ENCODE measurements around the gene MARCHF10.
"Not testable (repeated sequence)": the region's sequence is repeated elsewhere in the genome, so short reads cannot be mapped to it uniquely, and the experiment has no call there.

The MARCHF10 gene

DNA sequence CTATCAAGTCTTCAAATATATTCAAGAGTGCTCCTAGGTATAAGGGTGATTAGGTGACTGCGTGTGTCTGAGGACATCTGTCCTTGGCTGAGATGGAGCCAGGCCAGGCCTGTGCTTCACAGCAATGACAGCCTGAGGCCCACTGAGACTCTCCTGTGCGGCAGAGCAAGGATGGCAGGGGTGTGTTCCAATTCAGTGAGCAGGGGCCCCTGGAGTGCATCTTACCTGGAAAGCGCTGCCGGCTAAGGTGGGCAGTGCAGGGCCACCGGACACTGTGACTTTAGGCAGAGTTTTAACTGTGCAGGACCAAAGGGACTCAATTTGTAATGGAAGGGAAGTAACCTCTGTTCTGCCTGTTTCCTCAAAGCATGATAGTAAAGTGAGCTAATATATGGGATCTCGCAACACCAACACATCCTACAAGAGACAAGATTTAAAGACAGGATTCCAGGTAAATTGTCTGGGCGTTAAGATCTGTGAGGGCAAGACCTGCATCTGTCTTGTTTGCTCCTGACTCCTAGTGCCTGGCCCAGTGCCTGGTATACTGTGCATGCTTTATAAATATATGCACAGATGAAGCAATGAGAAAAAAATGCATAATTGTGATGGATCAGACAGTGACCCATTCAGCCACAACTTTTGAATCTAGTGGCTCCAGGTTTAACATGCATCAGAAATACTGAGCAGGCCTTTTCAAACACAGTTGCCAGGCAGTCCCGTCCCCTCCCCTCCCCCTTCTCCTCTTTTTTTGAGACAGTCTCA is 93.9 kb downstream of the MARCHF10 start:
- DNase-seq, result no peak

DNA sequence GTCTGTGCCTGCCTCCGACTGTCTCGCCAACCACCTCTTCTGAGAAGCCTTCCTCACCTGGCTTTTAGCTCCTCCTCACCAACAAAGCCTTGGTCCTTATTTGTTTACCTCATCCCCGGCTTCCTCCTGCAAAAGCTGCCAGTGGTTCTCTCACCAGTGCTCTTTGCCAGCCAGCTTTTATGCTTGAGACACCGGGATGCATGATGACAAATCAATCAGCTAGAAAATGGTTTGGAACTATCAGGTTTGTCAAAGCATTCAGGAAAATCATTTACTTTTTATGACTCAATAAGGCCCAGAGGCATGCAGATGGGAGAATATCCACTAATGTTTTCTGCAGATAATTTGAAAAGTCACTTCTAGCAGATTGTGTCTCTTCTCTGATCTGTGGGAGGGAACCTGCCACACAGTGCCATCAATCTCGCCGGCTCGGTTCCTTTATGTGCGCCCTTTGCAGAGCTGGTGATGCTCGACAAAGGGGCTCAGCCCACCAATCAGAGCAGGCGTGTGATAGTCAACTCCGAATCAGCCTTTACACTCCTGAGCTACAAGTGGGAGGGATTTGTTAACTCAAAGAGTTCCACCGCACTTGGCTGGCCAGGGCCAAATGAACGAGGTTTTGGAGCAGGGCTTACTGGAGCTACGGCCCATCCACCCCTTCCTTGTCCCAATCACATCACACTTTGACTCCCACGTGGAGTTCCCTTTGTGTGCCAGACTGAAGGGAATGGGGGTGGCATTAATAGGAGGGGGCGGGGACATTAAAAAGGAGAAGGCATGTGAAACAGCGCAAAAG is 94.8 kb downstream of the MARCHF10 start:
- no peak for DNase-seq

DNA sequence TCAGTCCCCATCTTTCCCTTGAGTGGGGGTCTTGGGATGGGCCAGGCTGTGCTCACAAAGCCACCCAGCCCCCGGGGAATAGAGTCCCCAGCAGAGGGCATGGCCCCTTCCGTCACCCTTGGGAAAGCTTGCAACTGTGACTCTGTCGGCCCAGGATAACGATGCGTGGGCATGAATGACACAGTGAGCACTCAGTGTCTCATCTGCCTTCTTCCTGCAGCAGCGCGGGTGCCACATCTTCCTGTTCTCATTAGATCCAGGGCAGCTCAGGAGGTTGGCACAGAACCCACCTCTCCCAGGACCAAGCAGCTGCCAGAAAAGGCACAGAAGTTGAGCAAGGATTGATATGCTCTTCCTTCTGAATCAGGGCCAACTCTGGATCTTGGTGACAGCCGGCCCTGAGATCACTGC is 95.9 kb downstream of the MARCHF10 start:
- DNase-seq, result no peak

DNA sequence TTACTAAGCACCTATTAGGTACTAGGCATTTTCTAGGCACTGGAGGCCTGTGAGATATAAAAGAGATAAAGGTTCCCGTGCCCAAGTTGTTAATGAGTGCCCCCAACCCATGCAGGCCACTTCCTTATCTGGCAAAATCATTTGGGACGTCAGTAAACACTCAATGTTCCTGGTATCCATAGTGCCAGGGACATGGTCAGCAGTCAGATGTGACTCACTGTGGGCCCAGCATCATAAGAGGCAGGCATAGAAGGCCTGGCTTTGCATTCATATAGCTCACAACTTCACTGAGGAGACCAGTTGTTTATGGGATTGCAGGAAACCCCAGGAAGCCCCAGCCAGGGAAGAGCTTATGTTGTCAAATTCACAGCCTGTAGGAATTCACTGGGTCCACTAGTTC is 99.5 kb downstream of the MARCHF10 start:
- no peak for DNase-seq

DNA sequence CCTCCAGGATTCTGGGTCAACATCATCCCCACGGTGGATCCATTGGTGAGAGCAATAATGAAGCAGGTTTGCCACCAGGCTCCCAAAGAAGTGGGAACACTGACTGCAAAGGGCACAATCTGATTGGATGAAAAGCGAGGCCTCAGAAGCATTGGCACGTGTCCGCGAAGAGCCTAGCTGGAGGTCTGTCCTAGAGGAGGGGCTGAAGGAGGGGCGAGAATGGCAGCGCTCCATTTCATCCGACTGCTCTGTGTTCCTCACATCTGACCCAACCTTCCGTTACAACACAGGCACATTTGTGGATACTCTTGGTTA is 100.7 kb downstream of the MARCHF10 start:
- DNase-seq, result no peak

DNA sequence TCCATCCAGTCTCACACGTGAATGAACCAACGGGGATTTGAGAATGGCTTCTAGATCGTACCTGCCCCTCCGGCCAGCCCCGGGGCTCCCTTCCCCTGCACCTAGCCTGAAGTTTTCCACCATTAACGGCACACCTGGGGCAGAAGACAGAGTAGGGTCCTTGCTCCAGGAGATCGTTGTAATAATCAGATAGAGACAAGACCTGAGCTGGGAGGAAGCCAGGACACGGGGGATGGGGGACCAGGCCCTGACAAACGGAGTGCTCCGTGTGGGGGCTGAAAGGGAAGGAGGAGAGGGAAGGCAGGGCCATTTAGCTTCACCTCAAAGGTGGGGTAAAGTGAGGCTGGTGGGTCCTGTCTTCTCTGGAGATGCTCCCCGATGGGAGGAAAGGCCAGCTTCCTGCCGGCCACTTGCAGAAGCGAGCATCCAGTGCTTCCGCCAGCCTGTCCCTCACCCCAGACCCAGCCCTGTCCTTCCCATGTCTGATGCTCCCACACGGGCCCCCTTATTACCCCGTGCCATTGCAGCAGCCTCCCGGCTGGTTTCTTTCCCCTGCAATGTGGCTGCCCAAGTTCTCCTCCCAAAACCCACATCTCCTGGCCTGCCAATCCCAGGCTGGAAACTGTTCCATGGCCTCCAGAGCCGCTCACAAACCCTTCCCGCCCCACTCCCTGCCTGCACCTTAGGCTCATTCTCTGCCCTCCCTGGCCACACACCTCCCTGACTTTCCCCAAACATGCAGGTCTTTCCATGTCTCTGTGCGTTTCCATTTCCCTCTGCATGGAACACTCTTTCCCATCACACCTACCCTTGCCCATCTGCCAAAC is 101.3 kb downstream of the MARCHF10 start:
- DNase-seq, result no peak

DNA sequence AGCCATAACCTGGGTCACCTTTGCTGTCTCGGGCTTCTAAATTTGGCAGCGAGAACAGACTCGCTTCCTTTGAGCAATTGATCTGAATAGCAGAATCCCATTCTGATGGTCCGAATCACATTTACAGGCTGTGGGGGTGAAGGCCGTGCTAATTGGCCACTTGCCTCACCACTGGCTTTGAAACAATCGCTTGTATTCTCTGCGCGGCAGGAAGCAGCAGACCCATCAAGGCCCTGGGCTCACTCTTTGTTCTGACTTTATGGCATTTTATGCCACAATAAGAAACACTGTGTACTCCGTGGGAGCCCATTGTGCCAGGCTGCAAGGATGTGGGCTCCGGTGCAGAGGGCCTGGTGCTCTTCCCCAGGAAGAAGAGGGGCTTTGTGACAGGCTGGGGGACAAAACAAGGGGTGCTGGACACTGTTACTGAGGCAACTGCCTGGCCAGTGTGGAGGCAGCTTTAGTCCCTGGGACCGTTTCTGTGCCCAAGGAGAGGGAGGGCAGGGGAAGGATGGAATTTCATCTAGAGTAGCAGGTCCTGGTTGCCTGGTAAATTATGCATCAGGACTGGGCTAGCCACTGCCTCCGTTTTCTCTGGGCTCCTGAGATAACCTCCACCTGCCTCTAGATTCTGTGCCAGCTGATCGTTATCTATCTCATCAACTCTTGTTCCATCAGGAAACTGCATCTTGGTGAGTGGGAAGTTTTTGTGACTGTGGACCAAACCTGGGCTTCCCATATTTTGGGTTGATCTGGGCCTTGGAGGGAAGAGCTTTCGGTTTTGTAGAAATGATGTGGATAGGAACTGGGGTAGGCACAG is 102.1 kb downstream of the MARCHF10 start:
- no peak for DNase-seq

DNA sequence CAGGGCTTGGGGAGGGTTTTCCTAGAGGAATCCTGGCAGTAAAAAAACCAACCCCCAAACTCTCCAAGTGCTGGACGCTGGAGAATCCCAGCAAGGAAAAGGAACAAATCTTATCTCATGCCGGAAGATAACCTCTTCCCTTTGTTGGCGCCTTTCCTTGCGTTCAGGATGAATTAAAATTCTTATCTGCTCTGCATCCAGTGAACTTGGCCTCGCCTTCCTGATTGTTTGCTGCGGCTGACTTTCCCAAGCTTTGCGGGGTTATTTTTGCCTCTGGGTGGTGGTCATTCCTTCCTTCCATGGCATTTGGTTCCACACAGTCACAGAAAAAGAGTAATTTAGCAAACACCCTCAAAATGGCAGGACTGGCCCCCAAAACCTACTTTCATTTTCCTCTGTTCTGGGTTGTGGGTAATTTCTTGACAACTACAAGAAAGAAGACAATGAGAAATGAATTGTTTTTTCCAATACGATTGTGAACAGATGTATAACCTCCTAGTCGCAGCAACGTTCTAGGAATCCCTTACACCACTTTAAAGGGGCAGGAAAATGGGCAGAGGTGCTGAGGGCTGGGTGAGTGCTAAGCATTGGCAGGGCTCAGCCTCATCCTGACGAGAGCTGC is 102.8 kb downstream of the MARCHF10 start:
- DNase-seq, result no peak

DNA sequence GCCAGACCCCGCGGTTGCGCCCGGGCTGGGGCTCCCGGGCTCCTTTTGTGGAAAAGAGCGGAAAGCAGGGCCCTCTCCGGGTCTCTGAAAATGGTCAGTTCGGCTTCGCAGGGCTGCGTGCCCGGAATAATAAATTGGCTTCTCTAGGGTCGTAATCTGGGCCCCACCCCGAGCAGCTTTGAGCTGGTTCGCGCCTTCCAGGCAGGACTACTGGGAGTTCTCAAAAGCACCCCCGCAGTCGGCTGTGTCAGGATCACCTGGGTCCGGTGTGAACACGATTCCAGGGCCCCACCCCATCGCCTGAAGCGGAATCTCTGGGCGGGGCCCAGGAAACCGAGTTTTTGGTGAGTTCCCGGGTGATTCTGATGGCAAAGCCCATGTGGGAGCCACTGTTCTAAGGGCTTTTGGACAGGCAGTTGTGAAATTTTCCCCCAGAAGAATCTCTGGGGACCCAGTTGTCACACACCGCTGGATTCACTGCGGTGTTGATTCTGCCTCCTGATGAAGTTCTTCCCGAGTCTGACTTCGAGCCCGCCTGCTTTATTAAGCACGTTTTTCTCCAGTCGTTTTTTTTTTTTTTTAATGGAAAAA is 103.6 kb downstream of the MARCHF10 start:
- DNase-seq, result peak; percentile 34

DNA sequence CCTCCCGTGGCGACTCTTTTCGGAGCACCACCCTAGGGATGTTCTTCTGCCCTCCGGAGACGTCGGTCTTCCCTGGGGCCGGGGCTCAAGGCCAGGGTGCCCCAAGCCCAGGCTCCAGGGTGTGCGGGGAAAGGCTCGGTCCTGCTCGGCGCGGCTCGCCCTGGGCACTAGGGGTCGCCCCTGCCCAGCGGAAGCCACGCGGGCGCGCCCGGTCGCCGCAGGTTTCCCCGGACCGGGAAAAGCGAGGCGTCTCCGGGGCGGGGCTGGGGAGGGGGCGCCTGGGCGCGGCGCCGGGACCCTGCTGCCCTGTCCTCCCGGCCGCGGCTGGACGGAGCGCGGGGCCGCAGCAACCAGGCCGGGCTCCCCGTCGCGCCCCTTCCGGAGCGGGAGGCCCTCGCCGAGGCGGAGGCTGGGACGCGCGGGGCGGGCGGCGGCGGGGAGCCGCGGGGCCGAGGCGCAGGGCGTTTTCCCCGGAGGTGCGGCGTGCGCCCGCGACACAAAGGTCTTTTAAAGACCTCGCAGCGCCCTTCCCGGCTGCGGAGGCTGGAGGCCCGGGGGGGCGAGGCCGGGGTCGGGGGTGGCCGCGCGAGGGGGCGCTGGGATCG is 104.2 kb downstream of the MARCHF10 start:
- DNase-seq, result peak; percentile 84

DNA sequence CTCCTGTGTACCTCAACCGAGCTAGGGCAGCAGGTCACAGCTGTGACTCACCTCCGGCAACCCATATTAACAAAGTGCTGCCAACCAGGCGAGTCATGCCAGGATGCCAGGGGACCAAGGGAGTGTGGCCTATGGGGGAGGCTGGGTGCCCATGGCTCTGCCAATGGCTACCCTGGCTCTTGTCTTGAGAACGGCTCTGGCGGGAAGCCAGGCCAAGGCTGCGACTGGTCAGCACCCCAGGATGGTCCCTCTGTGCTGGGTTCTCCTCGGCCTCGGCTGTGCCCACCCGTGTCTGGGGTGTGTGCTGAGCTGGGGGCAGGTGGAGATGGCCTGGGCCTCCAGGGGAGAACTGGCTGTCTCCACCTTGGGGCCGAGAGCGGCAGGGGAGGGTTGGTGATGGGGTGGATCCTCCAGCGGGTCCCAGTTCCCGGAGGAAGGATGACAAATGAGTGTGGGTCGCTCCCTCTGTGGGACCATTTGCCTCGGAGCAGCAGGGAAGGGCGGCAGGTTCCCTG is 104.8 kb downstream of the MARCHF10 start:
- no peak for DNase-seq

DNA sequence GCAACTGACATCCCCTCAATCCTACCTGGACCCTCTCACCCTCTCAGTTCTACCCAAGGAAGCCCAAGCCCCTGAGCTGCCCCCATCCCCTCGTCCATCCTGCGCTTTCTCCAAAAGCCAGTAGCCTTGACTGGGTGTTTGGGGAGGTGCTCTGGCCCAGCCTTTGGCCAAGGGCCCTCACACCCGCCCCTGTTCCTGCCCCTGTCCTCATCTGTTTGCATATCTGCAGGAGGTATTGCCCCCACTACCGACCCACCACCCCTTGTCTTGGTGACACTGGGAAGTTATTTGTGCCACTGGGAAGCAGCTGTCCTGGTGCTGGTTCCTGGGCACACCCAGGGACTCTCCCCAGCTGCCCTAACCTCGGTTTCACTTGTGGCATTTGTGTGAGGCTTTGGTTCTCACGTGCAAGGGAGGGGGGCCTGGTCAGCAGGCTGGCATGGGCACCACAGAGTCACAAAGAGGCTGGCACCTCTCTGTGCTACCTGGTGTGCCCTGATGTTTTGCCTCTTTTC is 105.3 kb downstream of the MARCHF10 start:
- DNase-seq, result no peak

DNA sequence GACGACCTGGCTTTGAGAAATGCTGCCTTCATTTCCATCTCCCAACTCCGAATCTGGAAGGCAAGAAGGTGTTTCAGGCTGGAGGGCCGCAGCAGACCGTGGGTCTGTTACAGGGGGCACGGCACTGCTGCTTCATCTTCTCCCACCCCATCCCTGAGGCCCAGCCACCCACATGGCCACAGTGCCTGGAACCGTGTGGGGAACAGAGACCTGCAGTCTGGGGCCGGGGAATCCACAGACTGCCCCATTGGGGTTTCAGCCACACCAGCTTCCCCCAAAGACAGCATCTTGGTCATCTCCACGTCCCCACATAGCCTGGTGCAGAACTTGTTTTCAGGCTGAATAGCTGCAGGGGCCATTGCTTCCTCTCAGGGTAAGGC is 106.4 kb downstream of the MARCHF10 start:
- DNase-seq, result no peak

DNA sequence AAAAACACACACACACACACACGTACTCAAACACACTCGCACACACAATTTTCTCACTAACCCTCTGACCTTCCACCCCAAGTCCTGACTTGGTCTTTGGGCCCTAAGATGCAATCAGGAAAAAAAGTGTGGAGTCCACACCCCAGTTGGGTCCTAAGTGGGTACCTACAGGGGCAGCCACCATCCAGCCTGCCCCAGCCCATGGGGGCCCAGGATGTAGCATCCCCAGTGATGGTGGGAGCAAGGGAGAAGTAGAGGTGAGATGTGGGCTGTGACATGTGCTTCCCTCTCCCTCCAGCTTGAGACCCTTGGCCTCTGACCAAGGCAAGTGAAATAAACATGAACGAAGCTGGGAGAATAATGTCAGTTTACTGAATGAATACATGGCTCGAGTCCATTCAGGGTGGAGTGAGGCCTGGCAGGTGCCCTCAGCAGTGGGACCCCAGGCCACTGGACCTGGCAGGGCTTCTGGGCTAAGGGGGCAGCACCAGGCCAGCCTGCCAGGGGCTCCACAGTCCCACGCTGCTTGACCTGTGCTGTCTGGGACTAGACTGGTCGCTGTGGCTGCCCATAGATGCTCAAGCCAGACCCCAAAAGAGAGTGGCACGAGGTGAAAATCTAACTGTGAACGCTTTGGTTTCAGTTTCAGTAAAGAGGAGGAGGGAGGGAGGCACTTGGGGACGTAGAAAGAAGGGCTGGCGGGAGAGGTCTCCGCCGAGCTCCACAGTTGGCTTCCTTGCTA is 107.0 kb downstream of the MARCHF10 start:
- DNase-seq, result no peak

DNA sequence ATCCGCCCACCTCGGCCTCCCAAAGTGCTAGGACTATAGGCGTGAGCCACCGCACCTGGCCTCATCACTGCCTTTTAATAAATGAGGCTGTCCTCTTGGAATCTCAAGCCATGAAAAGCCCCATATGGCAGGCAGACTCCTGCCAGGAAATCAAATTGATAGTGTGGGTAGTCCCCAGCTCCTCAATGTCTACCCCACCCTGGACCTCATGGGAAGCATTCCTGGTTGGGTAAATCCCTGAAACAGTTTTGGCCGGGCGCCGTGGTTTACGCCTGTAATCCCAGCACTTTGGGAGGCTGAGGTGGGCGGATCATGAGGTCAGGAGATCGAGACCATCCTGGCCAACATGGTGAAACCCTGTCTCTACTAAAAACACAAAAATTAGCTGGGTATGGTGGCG is 109.7 kb downstream of the MARCHF10 start:
- DNase-seq, result not testable (repeated sequence)

DNA sequence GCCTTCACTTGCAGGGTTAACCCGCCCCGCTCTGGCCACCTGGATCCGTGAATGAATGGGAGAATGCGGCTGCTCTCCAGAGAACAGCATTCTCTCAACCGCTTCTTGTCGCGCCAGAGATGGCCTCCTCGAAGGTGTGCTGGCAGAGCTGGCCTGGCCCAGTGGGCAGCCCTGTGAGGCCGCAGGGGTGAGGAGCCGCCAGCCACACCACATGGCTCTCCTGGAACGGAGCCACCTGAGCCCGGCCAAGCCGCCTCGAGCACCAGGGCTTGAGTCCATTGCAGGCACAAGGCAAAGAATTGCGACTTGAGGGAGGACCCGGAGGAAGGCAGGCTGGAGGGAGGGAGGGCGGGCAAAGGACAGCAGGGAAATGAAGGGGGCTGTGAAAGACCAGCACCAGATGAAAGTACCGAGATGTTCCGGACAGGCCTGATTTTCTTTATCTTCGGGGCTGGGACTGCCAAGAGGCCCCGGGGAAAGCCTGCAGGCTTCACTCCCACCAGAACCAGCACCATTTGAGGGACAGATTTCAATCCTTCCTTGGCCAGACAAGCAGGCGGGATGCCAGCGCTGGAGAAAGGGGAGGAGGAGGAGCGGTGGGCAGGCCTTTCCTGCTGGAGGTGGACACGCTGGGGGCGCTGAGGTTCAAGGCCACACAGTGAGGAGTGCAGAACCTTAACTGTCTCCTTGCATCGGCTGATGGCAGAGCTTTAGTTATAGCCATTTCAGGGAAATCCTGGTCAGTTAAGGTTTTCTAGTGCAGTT is 111.2 kb downstream of the MARCHF10 start:
- DNase-seq, result no peak

DNA sequence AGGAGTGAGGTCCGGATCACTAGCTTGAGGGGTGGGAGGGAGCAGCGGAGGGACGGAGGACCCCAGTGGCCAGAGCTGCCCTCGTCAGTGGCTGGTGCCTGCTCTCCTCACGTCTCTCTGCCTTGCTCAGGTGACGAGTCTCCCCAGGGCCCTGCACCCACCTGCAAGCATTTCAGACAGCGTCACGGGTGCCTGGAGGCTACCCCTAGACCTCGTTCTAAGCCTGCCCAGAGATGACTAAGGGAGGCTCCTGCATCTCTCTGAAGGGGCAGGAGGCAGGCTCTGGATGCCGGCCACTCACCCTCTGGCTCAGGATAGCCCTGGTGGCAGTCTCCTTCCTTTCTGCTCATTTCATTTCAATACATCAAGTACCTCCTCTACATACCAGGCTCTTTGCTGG is 111.9 kb downstream of the MARCHF10 start:
- no peak for DNase-seq

DNA sequence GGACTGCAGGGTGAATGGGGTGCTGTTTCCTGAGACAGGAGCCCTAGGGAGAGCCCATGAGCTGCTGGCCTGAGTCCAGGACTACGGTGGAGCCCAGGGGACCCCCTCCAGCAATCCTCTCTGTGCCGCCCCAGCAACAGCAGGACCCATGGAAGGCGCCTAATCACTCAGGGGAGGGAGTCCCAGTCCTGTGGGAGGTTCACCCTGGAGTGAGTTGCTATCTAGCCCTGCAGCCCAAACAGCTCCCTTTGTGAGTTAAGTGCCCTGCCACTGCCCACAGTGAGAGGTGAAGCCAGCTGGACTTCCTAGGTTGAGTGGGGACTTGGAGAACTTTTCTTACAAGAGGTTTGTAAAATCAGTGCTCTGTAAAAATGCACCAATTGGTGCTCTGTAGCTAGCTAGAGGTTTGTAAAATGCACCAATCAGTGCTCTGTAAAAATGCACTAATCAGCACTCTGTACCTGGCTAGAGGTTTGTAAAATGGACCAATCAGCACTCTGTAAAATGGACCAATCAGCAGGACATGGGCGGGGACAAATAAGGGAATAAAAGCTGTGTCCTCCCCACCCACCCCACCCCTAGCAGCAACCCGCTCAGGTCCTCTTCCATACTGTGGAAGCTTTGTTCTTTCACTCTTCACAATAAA is 112.9 kb downstream of the MARCHF10 start:
- DNase-seq, result not testable (repeated sequence)
